Transverse colon (tissue), 4 donors: ENCODE results near the gene SEPTIN5.

ENCODE experiments used
- CTCF ChIP-seq, 5 experiments: fragments of 200-600 bp in 3 of 5; fragments of 450-650 bp in 2 of 5; sonication (generic) in 3 of 5; IDR thresholded peaks; 1 replicate in 2 of 5; 2 replicates in 3 of 5; pipeline ENCODE4 v1.5.1; 2016 to 2017; ENCODE audit warnings: antibody characterized with exemption in 5 of 5, inconsistent platforms in 3 of 5, mild to moderate bottlenecking in 2 of 5, moderate library complexity in 1 of 5
- EP300 ChIP-seq: sonication (generic); formaldehyde crosslinking; IDR thresholded peaks from one replicate; pipeline ENCODE4 v1.6.1; 2017; ENCODE audit warnings: antibody characterized with exemption, low read depth
- POLR2AphosphoS5 ChIP-seq, 3 donors: sonication (generic); formaldehyde crosslinking; IDR thresholded peaks; one replicate each; pipeline ENCODE4 v1.6.1; 2016; ENCODE audit warnings: antibody characterized with exemption in 3 of 3

GRCh38 chr22:19742160-19743066 is 28.1 kb downstream of the SEPTIN5 start:
- TF ChIP-seq CTCF (IDR thresholded peaks at IDR 0.05) = no peak
- TF ChIP-seq POLR2AphosphoS5 (IDR thresholded peaks at IDR 0.05) = no peak
- no peak for TF ChIP-seq EP300
